Measurements from ENCODE around the gene CTSE.

The CTSE gene

DNA sequence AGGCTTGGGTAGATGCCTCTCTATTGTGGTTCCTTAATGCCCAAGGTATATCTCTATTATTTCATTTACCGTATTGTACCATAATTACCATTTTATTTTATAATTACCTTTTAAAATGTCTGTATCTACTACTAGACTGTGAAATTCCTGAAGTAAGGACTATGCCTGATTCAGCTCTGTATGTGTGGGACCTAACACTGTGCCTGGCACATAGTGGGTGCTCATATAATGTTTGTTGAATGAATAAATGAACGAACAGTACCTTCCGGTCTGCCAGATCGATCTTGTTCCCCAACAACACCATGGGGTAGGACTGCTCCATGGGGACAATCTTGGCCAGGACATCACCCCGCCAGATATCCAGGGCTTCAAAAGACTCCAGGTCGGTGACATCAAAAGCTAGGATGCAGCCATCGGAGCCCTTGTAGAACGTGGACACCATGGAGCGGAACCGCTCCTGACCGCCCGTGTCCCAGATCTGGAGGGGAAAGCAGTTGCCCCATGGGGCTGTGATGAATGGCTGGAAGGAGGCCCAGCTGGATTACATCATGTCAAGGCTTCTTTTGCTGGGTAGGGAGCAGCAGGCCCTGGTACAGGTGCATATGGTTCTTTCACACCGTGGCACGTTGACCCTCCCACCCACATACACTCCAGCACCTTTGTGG lies 31.3 kb downstream of the CTSE start:
- no peak overlapping the region for H3K4me3 ChIP-seq (replicated peaks; ENCODE audit: insufficient read depth, low read length)
- TF ChIP-seq POLR2AphosphoS5 (IDR thresholded peaks at IDR 0.05; ENCODE audit: low read depth) (no peak), SPI1 (IDR thresholded peaks at IDR 0.05; ENCODE audit: borderline replicate concordance, low read depth) (no peak), GABPA (IDR thresholded peaks at IDR 0.05; ENCODE audit: low read depth) (no peak)
- TF ChIP-seq, protein P1, sequence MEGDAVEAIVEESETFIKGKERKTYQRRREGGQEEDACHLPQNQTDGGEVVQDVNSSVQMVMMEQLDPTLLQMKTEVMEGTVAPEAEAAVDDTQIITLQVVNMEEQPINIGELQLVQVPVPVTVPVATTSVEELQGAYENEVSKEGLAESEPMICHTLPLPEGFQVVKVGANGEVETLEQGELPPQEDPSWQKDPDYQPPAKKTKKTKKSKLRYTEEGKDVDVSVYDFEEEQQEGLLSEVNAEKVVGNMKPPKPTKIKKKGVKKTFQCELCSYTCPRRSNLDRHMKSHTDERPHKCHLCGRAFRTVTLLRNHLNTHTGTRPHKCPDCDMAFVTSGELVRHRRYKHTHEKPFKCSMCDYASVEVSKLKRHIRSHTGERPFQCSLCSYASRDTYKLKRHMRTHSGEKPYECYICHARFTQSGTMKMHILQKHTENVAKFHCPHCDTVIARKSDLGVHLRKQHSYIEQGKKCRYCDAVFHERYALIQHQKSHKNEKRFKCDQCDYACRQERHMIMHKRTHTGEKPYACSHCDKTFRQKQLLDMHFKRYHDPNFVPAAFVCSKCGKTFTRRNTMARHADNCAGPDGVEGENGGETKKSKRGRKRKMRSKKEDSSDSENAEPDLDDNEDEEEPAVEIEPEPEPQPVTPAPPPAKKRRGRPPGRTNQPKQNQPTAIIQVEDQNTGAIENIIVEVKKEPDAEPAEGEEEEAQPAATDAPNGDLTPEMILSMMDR (IDR thresholded peaks at IDR 0.05; ENCODE audit: insufficient read depth, low read length), result no peak
- TF ChIP-seq, protein P2, sequence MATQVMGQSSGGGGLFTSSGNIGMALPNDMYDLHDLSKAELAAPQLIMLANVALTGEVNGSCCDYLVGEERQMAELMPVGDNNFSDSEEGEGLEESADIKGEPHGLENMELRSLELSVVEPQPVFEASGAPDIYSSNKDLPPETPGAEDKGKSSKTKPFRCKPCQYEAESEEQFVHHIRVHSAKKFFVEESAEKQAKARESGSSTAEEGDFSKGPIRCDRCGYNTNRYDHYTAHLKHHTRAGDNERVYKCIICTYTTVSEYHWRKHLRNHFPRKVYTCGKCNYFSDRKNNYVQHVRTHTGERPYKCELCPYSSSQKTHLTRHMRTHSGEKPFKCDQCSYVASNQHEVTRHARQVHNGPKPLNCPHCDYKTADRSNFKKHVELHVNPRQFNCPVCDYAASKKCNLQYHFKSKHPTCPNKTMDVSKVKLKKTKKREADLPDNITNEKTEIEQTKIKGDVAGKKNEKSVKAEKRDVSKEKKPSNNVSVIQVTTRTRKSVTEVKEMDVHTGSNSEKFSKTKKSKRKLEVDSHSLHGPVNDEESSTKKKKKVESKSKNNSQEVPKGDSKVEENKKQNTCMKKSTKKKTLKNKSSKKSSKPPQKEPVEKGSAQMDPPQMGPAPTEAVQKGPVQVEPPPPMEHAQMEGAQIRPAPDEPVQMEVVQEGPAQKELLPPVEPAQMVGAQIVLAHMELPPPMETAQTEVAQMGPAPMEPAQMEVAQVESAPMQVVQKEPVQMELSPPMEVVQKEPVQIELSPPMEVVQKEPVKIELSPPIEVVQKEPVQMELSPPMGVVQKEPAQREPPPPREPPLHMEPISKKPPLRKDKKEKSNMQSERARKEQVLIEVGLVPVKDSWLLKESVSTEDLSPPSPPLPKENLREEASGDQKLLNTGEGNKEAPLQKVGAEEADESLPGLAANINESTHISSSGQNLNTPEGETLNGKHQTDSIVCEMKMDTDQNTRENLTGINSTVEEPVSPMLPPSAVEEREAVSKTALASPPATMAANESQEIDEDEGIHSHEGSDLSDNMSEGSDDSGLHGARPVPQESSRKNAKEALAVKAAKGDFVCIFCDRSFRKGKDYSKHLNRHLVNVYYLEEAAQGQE (IDR thresholded peaks at IDR 0.05; ENCODE audit: insufficient replicate concordance, low read depth), result no peak

DNA sequence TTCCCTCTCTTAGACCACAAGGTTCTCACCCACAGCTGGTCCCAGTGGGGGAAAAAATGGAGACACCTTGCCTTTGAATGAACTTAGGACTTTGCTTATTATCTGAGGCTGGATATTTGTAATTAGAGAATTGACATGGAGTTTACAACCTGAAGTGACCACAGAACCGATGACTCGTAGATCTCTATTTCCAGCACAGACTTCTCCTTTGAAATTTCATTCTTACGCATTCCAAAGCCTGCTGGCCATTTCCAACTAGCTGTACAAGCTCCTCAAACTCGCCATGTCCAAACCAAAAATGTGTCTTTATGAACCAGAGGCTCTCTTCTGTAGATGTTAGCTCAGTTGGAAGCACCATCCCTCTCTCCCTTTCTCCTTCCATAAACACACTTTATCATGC lies 32.5 kb downstream of the CTSE start:
- no peak for TF ChIP-seq SPI1 (IDR thresholded peaks at IDR 0.05; ENCODE audit: borderline replicate concordance, low read depth)
- TF ChIP-seq, protein P2 (IDR thresholded peaks at IDR 0.05; ENCODE audit: insufficient replicate concordance, low read depth), result no peak
- TF ChIP-seq POLR2AphosphoS5 (IDR thresholded peaks at IDR 0.05; ENCODE audit: low read depth), result no peak
- TF ChIP-seq, protein P1 (IDR thresholded peaks at IDR 0.05; ENCODE audit: insufficient read depth, low read length), result no peak
- TF ChIP-seq GABPA (IDR thresholded peaks at IDR 0.05; ENCODE audit: low read depth), result no peak
- no peak for DNase-seq (ENCODE audit: low read depth in 1 of 2, low spot score in 1 of 2)
- H3K27me3 ChIP-seq (ENCODE audit: insufficient read depth, poor library complexity, severe bottlenecking), result no peaks in the 10 kb centered on the region

More for the DNA sequence above, 31.3 kb downstream of the CTSE start:
- no peak overlapping the region for H3K27ac ChIP-seq (replicated peaks)
- no peaks in the 10 kb centered on the region for H3K27me3 ChIP-seq (ENCODE audit: insufficient read depth, poor library complexity, severe bottlenecking)
- DNase-seq (ENCODE audit: low read depth in 1 of 2, low spot score in 1 of 2), result no peak

DNA sequence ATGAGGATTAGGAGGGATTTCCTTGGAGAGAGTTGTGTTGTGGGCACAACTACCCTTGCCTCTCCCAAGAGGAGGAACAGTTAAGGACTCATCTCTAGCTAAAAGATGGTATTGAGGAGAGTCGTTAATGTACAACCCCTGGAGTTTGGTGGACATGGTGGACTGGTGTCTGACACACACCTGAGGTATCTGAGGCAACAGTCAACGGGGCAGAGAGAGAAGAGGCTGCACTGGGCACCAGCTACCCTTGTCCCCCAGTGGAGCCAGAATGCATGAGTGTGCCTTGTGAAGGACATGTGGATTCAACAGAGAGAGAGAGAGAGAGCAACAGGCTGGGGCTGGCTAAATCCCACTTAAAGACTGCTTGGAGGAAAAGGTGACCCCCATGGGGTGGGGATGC lies 33.5 kb downstream of the CTSE start:
- TF ChIP-seq, protein P1 (IDR thresholded peaks at IDR 0.05; ENCODE audit: insufficient read depth, low read length), result no peak
- TF ChIP-seq, protein P2 (IDR thresholded peaks at IDR 0.05; ENCODE audit: insufficient replicate concordance, low read depth), result no peak
- TF ChIP-seq POLR2AphosphoS5 (IDR thresholded peaks at IDR 0.05; ENCODE audit: low read depth) (no peak), GABPA (IDR thresholded peaks at IDR 0.05; ENCODE audit: low read depth) (no peak), SPI1 (IDR thresholded peaks at IDR 0.05; ENCODE audit: borderline replicate concordance, low read depth) (no peak)
- Histone ChIP-seq H3K27ac (replicated peaks) (no peak overlapping the region), H3K4me3 (replicated peaks; ENCODE audit: insufficient read depth, low read length) (no peak overlapping the region), H3K27me3 (ENCODE audit: insufficient read depth, poor library complexity, severe bottlenecking) (no peaks in the 10 kb centered on the region)
- DNase-seq (ENCODE audit: low read depth in 1 of 2, low spot score in 1 of 2), result no peak

More for the DNA sequence above, 32.5 kb downstream of the CTSE start:
- Histone ChIP-seq H3K27ac (replicated peaks) (no peak overlapping the region), H3K4me3 (replicated peaks; ENCODE audit: insufficient read depth, low read length) (no peak overlapping the region)
